HG03469 (cell line): ENCODE data around the gene TRPM3.
"Not testable (repeated sequence)": the region's sequence is repeated elsewhere in the genome, so short reads cannot be mapped to it uniquely, and the experiment has no call there.

ENCODE experiments used
- ATAC-seq: cut with Tn5 transposase; IDR thresholded peaks from one replicate; pipeline ENCODE4 v1.9.1; 2021; ENCODE audit warnings: mild to moderate bottlenecking, moderate library complexity, moderate number of reproducible peaks; ENCODE audit not compliant: unreplicated experiment

TRPM3 gene

GRCh38 chr9:70683841-70684240 lies 437.6 kb downstream of the TRPM3 start:
- ATAC-seq, result no peak

- ATAC-seq, result no peak
Observed at GRCh38 chr9:70682298-70682697, 439.1 kb downstream of the TRPM3 start.

GRCh38 chr9:70679845-70680244 lies 441.6 kb downstream of the TRPM3 start:
- no peak for ATAC-seq

- ATAC-seq, result no peak
Observed at GRCh38 chr9:70678153-70678552, 443.3 kb downstream of the TRPM3 start.

GRCh38 chr9:70677055-70677735 lies 444.2 kb downstream of the TRPM3 start:
- ATAC-seq, result no peak

GRCh38 chr9:70675868-70676370 lies 445.5 kb downstream of the TRPM3 start:
- no peak for ATAC-seq

- ATAC-seq, result no peak
Observed at GRCh38 chr9:70673844-70674243, 447.6 kb downstream of the TRPM3 start.

- ATAC-seq, result no peak
Observed at GRCh38 chr9:70672161-70672649, 449.2 kb downstream of the TRPM3 start.

- ATAC-seq, result no peak
Observed at GRCh38 chr9:70668751-70669150, 452.7 kb downstream of the TRPM3 start.

GRCh38 chr9:70658765-70659164 lies 462.7 kb downstream of the TRPM3 start:
- no peak for ATAC-seq

- ATAC-seq, result no peak
Observed at GRCh38 chr9:70656281-70656680, 465.1 kb downstream of the TRPM3 start.

- ATAC-seq, result no peak
Observed at GRCh38 chr9:70654144-70654543, 467.3 kb downstream of the TRPM3 start.

- not testable (repeated sequence) for ATAC-seq
Observed at GRCh38 chr9:70644627-70645026, 476.8 kb downstream of the TRPM3 start.

- no peak for ATAC-seq
Observed at GRCh38 chr9:70642341-70642740, 479.1 kb downstream of the TRPM3 start.

GRCh38 chr9:70641631-70642030 lies 479.8 kb downstream of the TRPM3 start:
- ATAC-seq, result no peak

- ATAC-seq, result no peak
Observed at GRCh38 chr9:70641031-70641430, 480.4 kb downstream of the TRPM3 start.

GRCh38 chr9:70639853-70640814 lies 481.3 kb downstream of the TRPM3 start:
- ATAC-seq, result no peak

GRCh38 chr9:70635790-70636189 lies 485.6 kb downstream of the TRPM3 start:
- no peak for ATAC-seq

GRCh38 chr9:70634696-70635095 lies 486.7 kb downstream of the TRPM3 start:
- no peak for ATAC-seq

- ATAC-seq, result no peak
Observed at GRCh38 chr9:70630971-70631370, 490.4 kb downstream of the TRPM3 start.

- not testable (repeated sequence) for ATAC-seq
Observed at GRCh38 chr9:70629080-70629685, 492.2 kb downstream of the TRPM3 start.
